Measurements from ENCODE around the gene CC2D2A.

CC2D2A gene

DNA sequence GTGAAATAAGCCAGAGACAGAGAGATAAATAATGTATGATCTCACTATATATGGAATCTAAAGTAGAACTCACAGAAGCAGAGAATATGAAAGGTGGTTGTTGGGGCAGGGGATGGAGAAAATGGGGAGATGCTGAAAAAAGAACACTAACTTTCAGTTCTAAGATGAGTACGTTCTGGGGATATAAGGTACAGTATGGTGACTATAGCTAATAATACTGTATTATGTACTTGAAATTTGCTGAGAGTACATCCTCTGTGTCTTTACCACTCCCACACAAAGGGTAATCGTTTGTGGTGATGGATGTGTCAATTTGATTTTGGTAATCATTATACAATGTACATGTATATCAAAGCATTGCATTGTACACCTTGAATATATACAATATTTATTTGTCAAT lies 178.9 kb downstream of the CC2D2A start:
- DNase-seq (ENCODE audit: low read depth in 2 of 2), result no peak

DNA sequence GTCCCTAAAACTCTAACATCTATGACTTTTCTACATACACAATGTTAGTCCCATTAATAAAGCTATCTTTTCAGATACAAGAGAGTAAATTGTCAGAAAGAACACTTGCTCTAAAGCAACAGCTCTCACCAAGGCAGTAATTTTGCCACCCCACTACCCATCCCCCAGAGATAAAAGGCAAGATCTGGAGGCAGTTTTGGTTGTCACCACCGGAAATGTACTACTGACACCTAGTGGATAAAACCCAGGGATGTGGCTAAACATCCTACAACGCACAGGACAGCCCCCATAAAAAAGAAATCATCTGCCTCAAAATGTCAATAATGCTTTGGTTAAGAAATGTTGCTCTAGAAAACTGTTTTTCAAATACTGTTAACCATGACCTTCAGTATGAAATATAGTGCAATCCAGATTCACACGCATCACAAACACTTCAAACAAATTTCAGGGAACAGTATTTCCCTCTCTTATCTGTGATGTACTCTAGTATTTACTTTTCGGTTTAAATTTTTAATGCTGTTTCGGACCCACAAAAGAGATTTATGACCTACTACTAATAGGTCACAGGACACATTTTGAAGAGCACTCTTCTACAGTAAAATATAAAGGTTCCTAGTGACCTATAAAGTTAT lies 180.3 kb downstream of the CC2D2A start:
- DNase-seq (ENCODE audit: low read depth in 2 of 2), result peak; percentile 19 to 46

Measured in activated CD8-positive, alpha-beta memory T cell treated with anti-CD3 and anti-CD28 coated beads for 4 hours (primary cell).